Nephron (organoid): ENCODE results near the gene PLCB3.

ENCODE experiments used
- H3K27ac Mint-ChIP-seq, 3 experiments: 2 replicates each; pipeline ENCODE4 v1.8.0; 2020; ENCODE audit warnings: mixed read lengths in 3 of 3, mild to moderate bottlenecking in 2 of 3, moderate library complexity in 1 of 3
- H3K27me3 Mint-ChIP-seq: 2 replicates; pipeline ENCODE4 v1.8.0; 2021; ENCODE audit warnings: low read depth, mild to moderate bottlenecking, moderate library complexity, mixed read lengths
- H3K36me3 Mint-ChIP-seq: 2 replicates; pipeline ENCODE4 v1.8.0; 2020; ENCODE audit warnings: low read depth, mixed read lengths
- H3K4me1 Mint-ChIP-seq: 2 replicates; pipeline ENCODE4 v1.8.0; 2020; ENCODE audit warnings: mixed read lengths
- H3K4me3 Mint-ChIP-seq, 3 experiments: 2 replicates each; pipeline ENCODE4 v1.8.0; 2020; ENCODE audit warnings: mild to moderate bottlenecking in 3 of 3, mixed read lengths in 3 of 3, moderate library complexity in 2 of 3
- H3K9me3 Mint-ChIP-seq: 2 replicates; pipeline ENCODE4 v1.8.0; 2020; ENCODE audit warnings: mixed read lengths
- CTCF ChIP-seq, 3 experiments: fragments of 200-600 bp; sonication (generic); IDR thresholded peaks; one replicate each; pipeline ENCODE4 v1.5.0; 2021; ENCODE audit warnings: antibody characterized with exemption in 3 of 3; ENCODE audit not compliant: unreplicated experiment in 3 of 3

Gene PLCB3

GRCh38 chr11:64260147-64260708 lies 8.9 kb downstream of the PLCB3 start:
- Mint-ChIP-seq H3K4me1 (no peaks in the 10 kb centered on the region), H3K36me3 (peaks cover 27% of the 10 kb centered on the region), H3K4me3 (no peak overlapping the region), H3K27ac (no peak overlapping the region), H3K27me3 (no peaks in the 10 kb centered on the region), H3K9me3 (no peaks in the 10 kb centered on the region)
- TF ChIP-seq CTCF (IDR thresholded peaks at IDR 0.05; ENCODE audit: unreplicated experiment in 3 of 3) = no peak

GRCh38 chr11:64261556-64262080 lies 10.3 kb downstream of the PLCB3 start:
- Mint-ChIP-seq H3K4me1 (no peaks in the 10 kb centered on the region), H3K9me3 (no peaks in the 10 kb centered on the region), H3K4me3 (no peak overlapping the region), H3K27ac (no peak overlapping the region), H3K27me3 (no peaks in the 10 kb centered on the region), H3K36me3 (peaks cover 27% of the 10 kb centered on the region)
- no peak for TF ChIP-seq CTCF (IDR thresholded peaks at IDR 0.05; ENCODE audit: unreplicated experiment in 3 of 3)

DNA sequence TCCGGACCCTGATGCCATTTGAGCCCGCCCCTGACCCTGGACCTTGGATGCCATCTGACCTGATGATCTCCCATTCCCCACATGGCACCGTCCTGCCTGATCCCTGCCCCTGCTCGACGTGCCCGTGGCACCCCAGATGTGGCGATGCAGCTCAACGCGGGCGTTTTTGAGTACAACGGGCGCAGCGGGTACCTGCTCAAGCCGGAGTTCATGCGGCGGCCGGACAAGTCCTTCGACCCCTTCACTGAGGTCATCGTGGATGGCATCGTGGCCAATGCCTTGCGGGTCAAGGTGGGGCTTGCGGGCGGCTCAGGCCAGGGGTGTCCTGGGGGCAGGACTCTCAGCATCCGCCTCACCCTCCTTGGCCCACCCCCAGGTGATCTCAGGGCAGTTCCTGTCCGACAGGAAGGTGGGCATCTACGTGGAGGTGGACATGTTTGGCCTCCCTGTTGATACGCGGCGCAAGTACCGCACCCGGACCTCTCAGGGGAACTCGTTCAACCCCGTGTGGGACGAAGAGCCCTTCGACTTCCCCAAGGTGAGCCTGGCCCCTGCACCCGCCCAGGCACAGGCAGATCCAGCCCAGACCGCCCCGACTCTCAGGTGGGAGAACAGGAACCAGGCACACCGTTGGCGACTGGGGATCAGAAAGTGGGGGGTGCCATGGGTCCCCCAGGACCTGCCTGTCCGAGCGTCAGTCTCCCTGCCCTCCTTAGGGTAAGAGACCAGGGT lies 11.1 kb downstream of the PLCB3 start:
- H3K27ac Mint-ChIP-seq = no peak overlapping the region
- no peaks in the 10 kb centered on the region for H3K4me1 Mint-ChIP-seq
- H3K9me3 Mint-ChIP-seq = no peaks in the 10 kb centered on the region

GRCh38 chr11:64263021-64263946 lies 12.0 kb downstream of the PLCB3 start:
- Mint-ChIP-seq H3K4me3 (no peak overlapping the region), H3K36me3 (peaks cover 19% of the 10 kb centered on the region), H3K9me3 (no peaks in the 10 kb centered on the region), H3K27ac (no peak overlapping the region), H3K27me3 (no peaks in the 10 kb centered on the region), H3K4me1 (no peaks in the 10 kb centered on the region)
- no peak for TF ChIP-seq CTCF (IDR thresholded peaks at IDR 0.05; ENCODE audit: unreplicated experiment in 3 of 3)

More for the DNA sequence above, 11.1 kb downstream of the PLCB3 start:
- H3K36me3 Mint-ChIP-seq = peaks cover 26% of the 10 kb centered on the region
- TF ChIP-seq CTCF (IDR thresholded peaks at IDR 0.05; ENCODE audit: unreplicated experiment in 3 of 3) = no peak
- H3K27me3 Mint-ChIP-seq = no peaks in the 10 kb centered on the region
- no peak overlapping the region for H3K4me3 Mint-ChIP-seq

DNA sequence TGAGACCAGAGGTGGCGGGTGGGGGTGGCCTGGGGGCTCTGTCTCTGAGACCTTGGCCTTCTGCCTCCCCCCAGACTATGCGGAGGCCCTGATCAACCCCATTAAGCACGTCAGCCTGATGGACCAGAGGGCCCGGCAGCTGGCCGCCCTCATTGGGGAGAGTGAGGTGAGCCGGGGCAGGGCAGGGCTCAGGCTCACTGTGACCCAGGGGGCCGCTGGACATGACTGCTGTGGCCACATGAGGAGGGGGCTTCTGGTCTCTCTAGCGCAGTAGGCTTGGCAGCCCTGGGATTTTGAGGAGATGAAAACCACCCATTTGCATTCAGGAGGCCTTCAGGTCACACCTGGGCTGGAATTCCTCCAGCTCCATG lies 12.6 kb downstream of the PLCB3 start:
- no peaks in the 10 kb centered on the region for H3K27me3 Mint-ChIP-seq
- H3K36me3 Mint-ChIP-seq = peaks cover 22% of the 10 kb centered on the region
- no peaks in the 10 kb centered on the region for H3K9me3 Mint-ChIP-seq
- H3K4me3 Mint-ChIP-seq = no peak overlapping the region
- H3K4me1 Mint-ChIP-seq = peaks cover 5% of the 10 kb centered on the region
- TF ChIP-seq CTCF (IDR thresholded peaks at IDR 0.05; ENCODE audit: unreplicated experiment in 3 of 3) = no peak
- no peak overlapping the region for H3K27ac Mint-ChIP-seq
